ENCODE results near the gene FBXL7.

The FBXL7 gene

GRCh38 chr5:15525703-15526275 is 25.8 kb downstream of the FBXL7 start:
- Histone ChIP-seq H3K4me2 (ENCODE audit: low read length) (no peak overlapping the region), H3K36me3 (replicated peaks; ENCODE audit: low read depth, low read length) (no peaks in the 10 kb centered on the region), H2AFZ (ENCODE audit: low read depth, low read length) (no peak overlapping the region), H3K27ac (ENCODE audit: low read length) (no peak overlapping the region), H3K79me2 (ENCODE audit: low read length) (no peaks in the 10 kb centered on the region), H4K20me1 (ENCODE audit: insufficient read depth, low read length) (no peaks in the 10 kb centered on the region), H3K9ac (ENCODE audit: low read length) (no peak overlapping the region), H3K4me1 (ENCODE audit: low read length) (no peaks in the 10 kb centered on the region), H3K4me3 (ENCODE audit: low read length) (no peak overlapping the region), H3K9me3 (ENCODE audit: insufficient read depth, low read length) (no peaks in the 10 kb centered on the region), H3K27me3 (ENCODE audit: low read depth, low read length) (no peaks in the 10 kb centered on the region)
- no peak for TF ChIP-seq CTCF (IDR thresholded peaks at IDR 0.05; ENCODE audit: low read depth, low read length)
- TF ChIP-seq EZH2phosphoT487 (IDR thresholded peaks at IDR 0.05; ENCODE audit: low read depth): no peak

- H3K27ac ChIP-seq (ENCODE audit: low read length): no peak overlapping the region
- H3K4me2 ChIP-seq (ENCODE audit: low read length): no peak overlapping the region
- TF ChIP-seq EZH2phosphoT487 (IDR thresholded peaks at IDR 0.05; ENCODE audit: low read depth) (no peak), CTCF (IDR thresholded peaks at IDR 0.05; ENCODE audit: low read depth, low read length) (no peak)
- no peaks in the 10 kb centered on the region for H4K20me1 ChIP-seq (ENCODE audit: insufficient read depth, low read length)
- no peak overlapping the region for H3K9ac ChIP-seq (ENCODE audit: low read length)
- no peak overlapping the region for H3K4me3 ChIP-seq (ENCODE audit: low read length)
- H3K27me3 ChIP-seq (ENCODE audit: low read depth, low read length): no peaks in the 10 kb centered on the region
- H2AFZ ChIP-seq (ENCODE audit: low read depth, low read length): no peak overlapping the region
- no peaks in the 10 kb centered on the region for H3K79me2 ChIP-seq (ENCODE audit: low read length)
- no peaks in the 10 kb centered on the region for H3K9me3 ChIP-seq (ENCODE audit: insufficient read depth, low read length)
- no peaks in the 10 kb centered on the region for H3K36me3 ChIP-seq (replicated peaks; ENCODE audit: low read depth, low read length)
- H3K4me1 ChIP-seq (ENCODE audit: low read length): no peaks in the 10 kb centered on the region
Measured at GRCh38 chr5:15526413-15526812, 26.4 kb downstream of the FBXL7 start.

- no peaks in the 10 kb centered on the region for H3K27me3 ChIP-seq (ENCODE audit: low read depth, low read length)
- no peaks in the 10 kb centered on the region for H3K79me2 ChIP-seq (ENCODE audit: low read length)
- H3K9me3 ChIP-seq (ENCODE audit: insufficient read depth, low read length): no peaks in the 10 kb centered on the region
- no peaks in the 10 kb centered on the region for H3K36me3 ChIP-seq (replicated peaks; ENCODE audit: low read depth, low read length)
- no peak overlapping the region for H3K4me2 ChIP-seq (ENCODE audit: low read length)
- H3K4me3 ChIP-seq (ENCODE audit: low read length): no peak overlapping the region
- H4K20me1 ChIP-seq (ENCODE audit: insufficient read depth, low read length): no peaks in the 10 kb centered on the region
- no peaks in the 10 kb centered on the region for H3K4me1 ChIP-seq (ENCODE audit: low read length)
- no peak overlapping the region for H3K27ac ChIP-seq (ENCODE audit: low read length)
- H2AFZ ChIP-seq (ENCODE audit: low read depth, low read length): no peak overlapping the region
- TF ChIP-seq EZH2phosphoT487 (IDR thresholded peaks at IDR 0.05; ENCODE audit: low read depth) (no peak), CTCF (IDR thresholded peaks at IDR 0.05; ENCODE audit: low read depth, low read length) (no peak)
- no peak overlapping the region for H3K9ac ChIP-seq (ENCODE audit: low read length)
Measured at GRCh38 chr5:15528476-15528875, 28.5 kb downstream of the FBXL7 start.

- Histone ChIP-seq H3K9me3 (ENCODE audit: insufficient read depth, low read length) (no peaks in the 10 kb centered on the region), H3K4me2 (ENCODE audit: low read length) (no peak overlapping the region), H3K9ac (ENCODE audit: low read length) (no peak overlapping the region)
Measured at GRCh38 chr5:15529013-15529412, 29.0 kb downstream of the FBXL7 start.

More at GRCh38 chr5:15529013-15529412, 29.0 kb downstream of the FBXL7 start:
- no peak overlapping the region for H3K4me3 ChIP-seq (ENCODE audit: low read length)
- H2AFZ ChIP-seq (ENCODE audit: low read depth, low read length): no peak overlapping the region
- no peaks in the 10 kb centered on the region for H3K4me1 ChIP-seq (ENCODE audit: low read length)
- no peaks in the 10 kb centered on the region for H3K79me2 ChIP-seq (ENCODE audit: low read length)
- H4K20me1 ChIP-seq (ENCODE audit: insufficient read depth, low read length): no peaks in the 10 kb centered on the region
- H3K36me3 ChIP-seq (replicated peaks; ENCODE audit: low read depth, low read length): no peaks in the 10 kb centered on the region
- no peak overlapping the region for H3K27ac ChIP-seq (ENCODE audit: low read length)
- no peaks in the 10 kb centered on the region for H3K27me3 ChIP-seq (ENCODE audit: low read depth, low read length)
- TF ChIP-seq CTCF (IDR thresholded peaks at IDR 0.05; ENCODE audit: low read depth, low read length): no peak
- TF ChIP-seq EZH2phosphoT487 (IDR thresholded peaks at IDR 0.05; ENCODE audit: low read depth): no peak

Measured in OCI-LY3 (cell line).